GM12892 (cell line): ENCODE data around the gene ASTN2.

Experiments
- POLR2A ChIP-seq: IDR thresholded peaks from 2 replicates; pipeline ENCODE4 v1.6.1; 2011; ENCODE audit warnings: low read depth, low read length, control low read depth
- POLR2AphosphoS5 ChIP-seq: IDR thresholded peaks from 2 replicates; pipeline ENCODE4 v1.6.1; 2011; ENCODE audit warnings: low read depth, low read length, control low read depth

DNA sequence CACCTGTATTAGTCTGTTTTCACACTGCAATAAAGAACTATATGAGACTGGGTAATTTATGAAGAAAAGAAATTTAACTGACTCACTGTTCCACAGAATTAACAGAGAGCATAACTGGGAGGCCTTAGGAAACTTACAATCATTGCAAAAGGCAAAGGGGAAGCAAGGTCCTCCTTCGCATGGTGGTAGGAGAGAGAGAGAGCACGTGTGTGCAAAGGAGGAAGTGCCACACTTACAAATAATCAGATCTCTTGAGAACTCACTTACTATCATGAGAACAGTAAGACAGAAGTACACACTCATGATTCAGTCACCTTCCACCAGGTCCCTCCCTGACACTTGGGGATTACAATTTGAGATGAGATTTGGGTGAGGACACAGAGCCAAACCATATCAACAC is 469.0 kb downstream of the ASTN2 start:
- TF ChIP-seq POLR2A, result no peak
- no peak for TF ChIP-seq POLR2AphosphoS5
